HG03558 (cell line): ENCODE results near the gene FNBP1L.

Experiments
- ATAC-seq: cut with Tn5 transposase; IDR thresholded peaks from one replicate; pipeline ENCODE4 v1.9.1; 2021; ENCODE audit warnings: moderate number of reproducible peaks; ENCODE audit not compliant: unreplicated experiment; ENCODE audit errors: extremely low read depth

Gene FNBP1L

DNA sequence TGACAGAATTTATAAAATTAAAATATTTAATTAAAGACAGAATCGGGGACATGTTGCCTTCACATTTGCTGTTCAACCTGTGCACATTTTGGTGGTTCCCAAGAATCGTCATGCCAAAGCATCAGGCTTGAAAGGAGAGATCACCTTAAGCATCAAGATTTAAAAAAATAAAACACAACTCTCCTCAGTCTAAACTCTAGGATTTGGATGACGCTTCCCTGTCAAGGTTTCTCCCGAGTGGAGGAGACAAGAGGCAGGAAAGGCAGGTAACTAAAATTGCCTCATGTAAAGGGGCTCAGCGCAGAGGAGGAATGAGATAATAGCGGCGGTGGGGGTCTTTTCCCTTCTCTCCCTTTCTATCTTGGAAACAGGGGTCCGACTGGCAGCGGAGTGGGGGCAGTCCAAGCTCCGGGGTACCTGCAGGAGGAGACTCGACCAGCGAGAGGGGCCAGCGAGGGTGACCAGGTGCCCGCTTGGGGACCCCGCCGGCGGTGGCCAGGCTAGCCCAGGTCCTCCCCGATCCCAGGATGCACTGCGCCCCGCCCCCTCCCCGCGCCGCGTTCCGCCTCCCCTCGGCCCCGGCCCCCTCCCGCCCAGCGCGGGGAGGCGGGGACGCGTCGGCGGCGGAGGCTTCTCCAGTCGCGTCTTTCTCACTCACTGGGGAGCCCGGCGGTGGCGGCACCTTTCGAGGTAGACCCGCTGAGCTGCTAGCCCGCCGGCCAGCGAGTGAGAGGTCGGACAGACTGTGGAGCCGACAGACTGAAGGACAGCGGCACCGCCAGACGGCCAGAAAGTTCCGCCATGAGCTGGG, at the start of gene FNBP1L:
Gene FNBP1L, plus strand, starts transcription at position 638 of the 811 bp plus-strand sequence. Its CDS starts 164 bp downstream, at position 802.
- no peak for ATAC-seq

DNA sequence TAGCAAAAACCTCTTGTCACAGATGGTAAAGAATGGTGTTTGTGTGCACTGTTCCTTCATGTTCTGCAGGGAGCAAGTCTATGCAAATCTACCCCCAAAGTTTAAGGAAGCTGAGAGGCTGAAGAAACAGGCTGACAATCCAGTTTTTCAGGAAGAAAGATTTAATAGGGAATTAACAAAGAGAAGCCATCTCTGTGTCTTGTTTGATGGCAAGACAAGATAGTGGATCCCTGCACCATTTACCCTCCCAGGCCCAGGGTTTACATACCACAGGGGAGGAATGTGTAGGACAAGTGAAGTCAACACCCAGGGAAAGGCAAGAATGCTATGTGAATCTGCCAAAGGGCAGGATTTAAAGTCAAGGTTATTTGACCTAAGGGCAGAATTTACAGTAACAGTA, 48.1 kb upstream of the FNBP1L start:
- ATAC-seq = no peak

DNA sequence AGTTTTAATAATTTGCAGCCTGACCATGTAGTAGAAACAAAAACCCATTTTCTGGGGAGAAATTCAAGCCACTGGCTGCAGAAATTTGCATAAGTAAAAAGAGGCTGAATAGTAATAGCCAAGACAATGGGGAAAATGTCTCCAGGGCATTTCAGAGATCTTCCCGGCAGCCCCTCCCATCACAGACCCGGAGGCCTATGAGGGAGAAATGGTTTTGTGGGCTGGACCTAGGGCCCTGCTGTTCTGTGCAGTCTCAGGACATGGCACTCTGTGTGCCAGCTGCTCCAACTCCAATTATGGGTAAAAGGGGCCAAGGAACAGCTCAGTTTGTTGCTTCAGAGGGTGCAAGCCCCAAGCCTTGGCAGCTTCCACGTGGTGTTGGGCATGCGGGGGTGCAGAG, 39.7 kb upstream of the FNBP1L start:
- no peak for ATAC-seq

GRCh38 chr1:93411000-93411399, 36.9 kb upstream of the FNBP1L start:
- ATAC-seq = no peak

GRCh38 chr1:93414749-93415148, 33.2 kb upstream of the FNBP1L start:
- no peak for ATAC-seq

GRCh38 chr1:93415296-93415695, 32.6 kb upstream of the FNBP1L start:
- no peak for ATAC-seq

DNA sequence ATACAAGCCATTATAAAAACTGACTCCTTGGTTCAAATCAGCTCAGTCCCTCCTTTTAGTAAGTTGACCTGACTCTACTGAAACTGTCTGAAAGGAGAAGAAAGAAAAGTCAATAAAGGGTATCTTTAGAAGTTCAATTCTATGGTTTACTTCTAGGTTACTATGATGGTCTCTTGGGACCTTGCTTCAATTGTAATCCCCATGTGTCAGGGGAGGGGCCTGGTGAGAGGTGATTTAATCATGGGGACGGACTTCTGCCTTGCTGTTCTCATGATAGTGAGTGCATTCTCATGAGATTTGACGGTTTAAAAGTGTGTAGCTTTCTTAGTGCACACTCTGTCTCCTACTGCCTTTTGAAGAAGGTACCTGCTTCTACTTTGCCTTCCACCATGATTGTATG, 31.7 kb upstream of the FNBP1L start:
- ATAC-seq = no peak

DNA sequence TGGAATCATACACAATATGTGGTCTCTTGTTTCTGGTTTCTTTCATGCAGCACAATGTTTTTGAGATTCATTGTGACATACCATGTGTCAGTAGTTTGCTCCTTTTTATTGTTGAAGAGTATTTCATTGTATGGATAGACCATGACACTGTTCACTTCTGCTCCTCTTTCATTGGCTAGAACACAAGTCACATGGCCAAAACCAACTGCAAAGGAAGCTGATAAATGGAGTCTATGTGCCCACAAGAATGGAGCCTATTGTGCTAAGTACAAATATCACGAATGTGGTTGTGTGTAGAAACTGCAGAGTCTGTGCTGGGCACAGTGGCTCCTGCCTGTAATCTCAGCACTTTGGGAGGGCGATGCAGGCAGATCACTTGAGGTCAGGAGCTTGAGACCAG, 28.6 kb upstream of the FNBP1L start:
- no peak for ATAC-seq

- no peak for ATAC-seq
Observed at GRCh38 chr1:93420400-93420799, 27.5 kb upstream of the FNBP1L start.

- ATAC-seq = no peak
Observed at GRCh38 chr1:93426181-93426580, 21.7 kb upstream of the FNBP1L start.

DNA sequence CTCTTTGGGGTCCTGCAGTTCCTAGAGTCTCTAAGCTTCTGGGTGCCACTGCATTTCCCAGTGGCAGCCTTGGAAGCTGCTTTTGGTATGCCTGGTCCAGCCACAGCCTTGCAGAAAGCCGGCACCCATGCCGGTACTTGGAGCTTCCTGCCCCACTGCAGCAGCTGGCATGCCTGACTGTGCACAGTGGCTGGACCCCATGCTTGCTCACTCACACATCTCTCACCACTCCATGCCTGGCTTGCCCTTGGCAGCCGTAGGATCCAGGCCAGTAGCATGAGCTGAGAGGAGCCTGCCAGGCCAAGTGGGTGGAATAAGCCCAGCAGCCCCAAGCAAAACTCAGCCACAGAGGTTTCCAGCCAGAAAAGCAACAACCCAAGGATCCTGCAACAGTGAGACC, 20.3 kb upstream of the FNBP1L start:
- ATAC-seq = no peak

DNA sequence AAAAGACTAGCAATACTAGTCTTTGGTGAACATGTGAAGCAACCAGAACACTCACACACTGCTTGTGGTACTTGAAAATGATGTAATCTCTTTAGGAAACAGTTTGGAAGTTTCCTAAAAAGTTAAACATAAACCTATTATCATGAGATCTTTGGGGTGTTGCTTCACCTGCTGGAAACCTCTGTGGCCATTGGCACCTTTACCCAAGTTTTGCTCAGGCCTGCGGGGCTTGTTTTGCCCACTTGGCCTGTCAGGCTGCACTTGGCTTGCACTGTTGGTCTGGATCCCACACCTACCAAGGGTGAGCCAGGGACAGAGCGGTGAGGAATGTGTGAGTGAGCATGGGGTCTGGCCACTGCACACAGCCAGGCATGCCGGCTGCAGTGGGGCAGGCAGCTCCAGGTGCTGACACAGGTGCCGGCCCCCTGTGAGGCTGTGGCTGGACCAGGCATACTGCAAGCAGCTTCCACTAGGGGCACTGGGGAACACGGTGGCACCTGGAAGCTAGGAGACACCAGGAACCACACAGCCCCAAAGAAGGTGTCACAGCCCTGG, 14.4 kb upstream of the FNBP1L start:
- no peak for ATAC-seq

DNA sequence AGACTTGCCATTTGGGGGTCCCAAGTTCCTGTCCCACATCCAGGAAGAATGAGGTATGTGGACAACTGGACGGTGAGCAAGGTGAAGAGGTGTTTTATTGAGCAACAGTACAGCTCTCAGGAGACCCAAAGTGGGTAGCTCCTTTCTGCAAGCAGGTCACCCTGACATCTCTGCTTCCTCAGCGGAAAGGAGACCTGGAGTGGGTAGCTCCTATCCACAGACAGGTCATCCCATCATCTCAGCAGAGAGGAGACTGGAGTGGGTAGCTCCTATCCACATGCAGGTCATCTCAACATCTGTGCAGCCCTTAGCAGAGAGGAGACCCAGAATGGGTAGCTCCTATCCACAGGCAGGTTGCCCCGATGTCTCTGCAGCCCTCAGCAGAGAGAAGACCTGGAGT, 13.8 kb upstream of the FNBP1L start:
- no peak for ATAC-seq

- ATAC-seq = no peak
Observed at GRCh38 chr1:93434987-93435386, 12.9 kb upstream of the FNBP1L start.

DNA sequence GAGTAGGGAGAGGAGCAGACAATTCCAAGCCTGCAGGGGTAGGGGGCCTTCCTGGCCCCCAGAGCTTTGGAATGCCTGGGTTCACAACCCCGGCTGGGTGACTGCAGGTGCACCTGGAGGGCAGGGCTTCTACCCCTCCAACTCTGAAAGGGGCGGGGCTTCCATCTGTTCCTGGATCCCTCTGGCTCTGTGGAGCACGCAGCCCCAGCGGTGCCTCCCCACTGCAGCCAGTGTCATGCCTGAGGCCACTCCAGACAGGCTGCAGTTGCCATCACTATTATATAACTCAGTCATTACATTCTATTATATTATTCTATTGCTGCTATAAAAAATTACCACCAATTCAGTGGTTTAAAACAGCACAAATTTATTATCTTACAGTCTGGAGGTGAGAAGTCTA, 12.5 kb upstream of the FNBP1L start:
- no peak for ATAC-seq

DNA sequence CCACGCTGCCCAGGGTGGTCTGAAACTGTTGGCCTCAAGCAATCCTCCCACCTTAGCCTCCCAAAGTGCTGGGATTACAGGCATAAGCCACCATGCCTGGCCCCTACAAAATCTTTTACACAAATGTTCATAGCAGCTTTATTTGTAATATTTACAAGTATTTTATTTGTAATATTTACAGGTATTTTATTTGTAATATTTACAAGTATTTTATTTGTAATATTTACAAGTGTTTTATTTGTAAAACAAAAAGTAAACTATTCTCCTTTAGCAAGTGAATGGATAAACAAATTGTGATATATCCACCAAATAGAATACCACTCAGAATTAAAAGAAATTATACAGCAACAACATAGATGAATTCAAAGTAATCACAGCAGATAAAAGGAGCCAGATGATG, 11.4 kb upstream of the FNBP1L start:
- ATAC-seq = no peak

- no peak for ATAC-seq
Observed at GRCh38 chr1:93437976-93438605, 9.8 kb upstream of the FNBP1L start.

DNA sequence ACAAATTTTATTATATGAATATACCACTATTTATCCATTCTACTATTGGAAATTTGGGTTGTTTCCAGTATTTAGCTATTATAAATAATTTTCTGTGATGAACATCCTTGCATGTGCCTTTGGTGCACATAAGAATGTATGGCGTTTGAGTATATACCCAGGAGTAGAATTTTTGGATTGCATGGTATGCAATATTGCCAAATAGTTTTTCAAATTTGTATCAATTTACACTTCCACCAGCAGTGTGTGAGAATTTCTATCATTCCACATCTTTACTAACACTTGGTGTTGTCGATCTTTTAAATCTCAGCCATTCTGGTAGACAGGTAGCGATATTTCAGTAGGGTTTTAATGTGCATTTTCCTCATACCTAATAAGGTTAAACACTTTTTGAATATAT, 9.2 kb upstream of the FNBP1L start:
- no peak for ATAC-seq

DNA sequence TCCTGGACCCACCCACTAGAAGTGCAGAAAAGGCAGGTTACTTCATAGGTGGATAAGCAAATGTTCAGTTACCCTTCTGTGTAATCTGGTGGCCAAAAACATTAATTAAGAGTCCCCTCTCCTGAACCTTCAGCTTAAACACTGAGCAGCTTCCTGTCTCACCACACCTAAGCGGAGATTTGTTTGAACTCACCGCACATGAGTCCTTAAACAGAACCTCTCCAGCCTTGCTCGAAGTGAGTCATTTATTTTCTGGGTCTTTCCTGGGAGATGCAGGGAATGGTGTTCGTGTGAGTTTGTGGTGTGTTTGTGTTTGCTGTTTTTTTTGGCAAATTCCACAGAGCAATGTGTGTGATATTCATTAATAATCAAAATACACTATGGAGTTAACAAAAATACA, 7.6 kb upstream of the FNBP1L start:
- ATAC-seq = no peak

DNA sequence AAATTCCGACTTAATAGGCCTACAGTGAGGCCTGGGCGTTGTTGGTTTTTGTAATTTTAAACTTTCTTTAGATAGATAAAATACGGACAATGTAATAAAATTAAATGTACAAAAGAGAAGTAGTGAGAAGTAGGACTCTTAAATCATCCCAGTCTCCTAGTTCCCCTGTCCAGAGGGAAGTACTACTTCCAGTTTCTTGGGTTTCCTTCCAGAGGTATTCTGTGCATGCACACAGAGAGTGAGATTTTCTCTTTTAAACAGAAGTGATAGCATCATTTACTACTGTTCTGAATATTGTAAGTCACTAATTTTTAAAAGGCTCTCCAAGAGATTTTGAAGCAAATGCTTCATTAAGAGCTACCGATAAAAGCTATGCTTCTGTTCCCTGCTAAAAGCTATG, 7.2 kb upstream of the FNBP1L start:
- ATAC-seq = no peak

- ATAC-seq = no peak
Observed at GRCh38 chr1:93441589-93441988, 6.3 kb upstream of the FNBP1L start.
